ENCODE measurements around the gene RNPC3. TPM values are rescaled to one million over a fixed set of nuclear protein-coding genes. Genes with fewer than 3 reads are reported as not detected.
"Not testable (repeated sequence)": the region's sequence is repeated elsewhere in the genome, so short reads cannot be mapped to it uniquely, and the experiment has no call there.

The RNPC3 gene
- total RNA-seq, 4 donors from 2014 or later: 17.7 to 33.8 (median 19.7) TPM

DNA sequence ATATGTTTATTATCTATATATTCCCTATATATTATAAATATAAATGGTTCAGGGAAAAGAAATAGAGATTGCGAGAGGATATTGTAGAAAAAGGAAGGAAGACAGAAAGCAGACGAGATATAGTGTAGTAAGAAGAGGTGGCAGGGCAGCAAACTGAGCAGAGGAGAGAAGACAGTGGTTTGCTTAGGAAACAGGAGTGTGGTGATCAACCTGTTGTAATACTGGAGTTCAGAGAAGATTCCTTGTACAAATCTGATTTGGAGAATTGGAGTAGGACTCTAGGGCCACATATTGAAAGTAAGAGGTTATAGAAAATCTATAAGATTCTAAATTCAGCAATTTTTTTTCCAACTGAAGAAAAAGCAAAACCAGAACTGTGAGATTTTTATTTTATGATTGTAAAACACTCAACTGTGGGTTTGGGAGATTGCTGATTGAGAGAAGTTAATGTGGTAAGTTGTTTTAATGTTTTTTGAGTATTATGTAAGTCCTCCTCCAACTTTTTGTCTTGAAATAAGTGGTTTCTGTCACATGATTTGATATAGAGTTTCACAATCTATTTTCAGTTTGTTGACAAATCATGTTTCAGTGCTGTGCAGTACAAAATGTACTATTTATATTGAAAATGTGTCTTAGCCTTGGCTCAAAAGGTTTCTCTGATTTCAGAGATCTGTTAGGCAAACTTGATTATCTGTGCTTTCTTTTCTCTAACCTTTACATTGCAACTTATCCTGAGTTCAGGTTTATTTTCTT is 36.3 kb downstream of the RNPC3 start:
- no peak overlapping the region for H3K4me3 ChIP-seq (ENCODE audit: low read depth, poor library complexity, severe bottlenecking)
- TF ChIP-seq, protein P1, sequence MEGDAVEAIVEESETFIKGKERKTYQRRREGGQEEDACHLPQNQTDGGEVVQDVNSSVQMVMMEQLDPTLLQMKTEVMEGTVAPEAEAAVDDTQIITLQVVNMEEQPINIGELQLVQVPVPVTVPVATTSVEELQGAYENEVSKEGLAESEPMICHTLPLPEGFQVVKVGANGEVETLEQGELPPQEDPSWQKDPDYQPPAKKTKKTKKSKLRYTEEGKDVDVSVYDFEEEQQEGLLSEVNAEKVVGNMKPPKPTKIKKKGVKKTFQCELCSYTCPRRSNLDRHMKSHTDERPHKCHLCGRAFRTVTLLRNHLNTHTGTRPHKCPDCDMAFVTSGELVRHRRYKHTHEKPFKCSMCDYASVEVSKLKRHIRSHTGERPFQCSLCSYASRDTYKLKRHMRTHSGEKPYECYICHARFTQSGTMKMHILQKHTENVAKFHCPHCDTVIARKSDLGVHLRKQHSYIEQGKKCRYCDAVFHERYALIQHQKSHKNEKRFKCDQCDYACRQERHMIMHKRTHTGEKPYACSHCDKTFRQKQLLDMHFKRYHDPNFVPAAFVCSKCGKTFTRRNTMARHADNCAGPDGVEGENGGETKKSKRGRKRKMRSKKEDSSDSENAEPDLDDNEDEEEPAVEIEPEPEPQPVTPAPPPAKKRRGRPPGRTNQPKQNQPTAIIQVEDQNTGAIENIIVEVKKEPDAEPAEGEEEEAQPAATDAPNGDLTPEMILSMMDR (IDR thresholded peaks at IDR 0.05): no peak
- TF ChIP-seq POLR2A (IDR thresholded peaks at IDR 0.05): no peak
- 50 to 54% methylated on average over 2 of the region's 2 CpGs for WGBS, 2 donors
- no peak for DNase-seq (ENCODE audit: low spot score in 2 of 2)
- intact Hi-C loops (cut with DNase I; ENCODE audit: low total_unique reads): no loop called here

- H3K4me3 ChIP-seq (ENCODE audit: low read depth, poor library complexity, severe bottlenecking): no peak overlapping the region
- intact Hi-C loops (cut with DNase I; ENCODE audit: low total_unique reads): no loop called here
- 65 to 70% methylated on average over 4 of the region's 4 CpGs for WGBS, 2 donors
- TF ChIP-seq POLR2A (IDR thresholded peaks at IDR 0.05): no peak
- TF ChIP-seq, protein P1 (IDR thresholded peaks at IDR 0.05): no peak
- no peak for DNase-seq (ENCODE audit: low spot score in 2 of 2)
These were observed 37.6 kb downstream of the RNPC3 start for GRCh38 chr1:103563056-103563455.

GRCh38 chr1:103569493-103569892 is 44.0 kb downstream of the RNPC3 start:
- whole genome bisulfite sequencing, 2 donors: 94 to 97% methylated on average over 7 of the region's 7 CpGs
- intact Hi-C loops (cut with DNase I; ENCODE audit: low total_unique reads): no loop called here
- no peak overlapping the region for H3K4me3 ChIP-seq (ENCODE audit: low read depth, poor library complexity, severe bottlenecking)
- no peak for DNase-seq (ENCODE audit: low spot score in 2 of 2)
- TF ChIP-seq, protein P1 (IDR thresholded peaks at IDR 0.05): no peak
- no peak for TF ChIP-seq POLR2A (IDR thresholded peaks at IDR 0.05)

DNA sequence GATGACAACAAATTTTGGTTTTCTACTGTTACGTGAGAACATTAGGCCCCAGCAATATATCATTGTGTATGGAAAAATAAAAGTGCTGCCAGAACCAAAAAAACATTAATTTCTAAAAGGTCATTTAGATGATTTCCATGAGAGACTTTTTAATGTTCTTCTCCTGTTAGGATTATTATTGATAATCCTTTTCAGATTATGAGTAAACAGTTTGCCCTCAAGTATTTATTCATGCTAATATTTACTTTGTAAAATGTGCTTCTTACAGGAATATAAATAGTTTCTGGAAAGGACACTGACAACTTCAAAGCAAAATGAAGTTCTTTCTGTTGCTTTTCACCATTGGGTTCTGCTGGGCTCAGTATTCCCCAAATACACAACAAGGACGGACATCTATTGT is 45.8 kb downstream of the RNPC3 start, which contains the start of gene AMY2B:
TSS of gene AMY2B (plus strand) at position 301 of the 400 bp plus-strand sequence. CDS start at position 315, 14 bp downstream.
- DNase-seq (ENCODE audit: low spot score in 2 of 2); intact Hi-C loops (cut with DNase I; ENCODE audit: low total_unique reads); H3K4me3 ChIP-seq (ENCODE audit: low read depth, poor library complexity, severe bottlenecking): not testable (repeated sequence)
- WGBS, 2 donors: 89 to 90% methylated on average over 2 of the region's 2 CpGs

- DNase-seq (ENCODE audit: low spot score in 2 of 2): no peak
- intact Hi-C loops (cut with DNase I; ENCODE audit: low total_unique reads): no loop called here
- H3K4me3 ChIP-seq (ENCODE audit: low read depth, poor library complexity, severe bottlenecking): no peak overlapping the region
- TF ChIP-seq, protein P1 (IDR thresholded peaks at IDR 0.05): no peak
These were observed 50.6 kb downstream of the RNPC3 start for GRCh38 chr1:103576065-103576464.

DNA sequence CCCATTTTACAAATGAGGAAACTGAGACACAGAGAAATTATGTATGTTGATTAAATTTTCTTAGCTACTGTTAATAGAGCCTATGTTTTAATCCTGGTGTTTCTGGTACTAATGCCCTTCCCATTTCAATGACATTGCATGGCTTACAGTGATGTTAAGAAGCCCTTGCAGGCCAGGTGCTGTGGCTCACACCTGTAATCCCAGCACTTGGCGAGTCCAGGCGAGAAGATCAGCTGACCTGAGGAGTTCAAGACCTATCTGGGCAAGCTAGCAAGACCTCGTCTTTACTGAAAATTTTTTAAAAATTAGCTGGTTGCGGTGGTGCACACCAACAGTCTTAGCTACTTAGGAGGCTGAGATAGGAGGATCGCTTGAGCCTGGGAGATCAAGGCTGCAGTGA is 51.3 kb downstream of the RNPC3 start:
- H3K4me3 ChIP-seq (ENCODE audit: low read depth, poor library complexity, severe bottlenecking); intact Hi-C loops (cut with DNase I; ENCODE audit: low total_unique reads); DNase-seq (ENCODE audit: low spot score in 2 of 2): not testable (repeated sequence)
- 95 to 98% methylated on average over 4 to 5 of the region's 5 CpGs for WGBS, 2 donors

GRCh38 chr1:103582464-103582863 is 57.0 kb downstream of the RNPC3 start:
- DNase-seq (ENCODE audit: low spot score in 2 of 2): no peak
- no peak overlapping the region for H3K4me3 ChIP-seq (ENCODE audit: low read depth, poor library complexity, severe bottlenecking)
- WGBS, 2 donors: 96 to 98% methylated on average over 1 of the region's 1 CpG
- TF ChIP-seq, protein P1 (IDR thresholded peaks at IDR 0.05): no peak
- TF ChIP-seq POLR2A (IDR thresholded peaks at IDR 0.05): no peak
- intact Hi-C loops (cut with DNase I; ENCODE audit: low total_unique reads): no loop called here

All from lower leg skin (tissue), 4 donors.